Kidney (tissue), 14 donors: ENCODE measurements around the gene IPP. TPM values are rescaled to one million over a fixed set of nuclear protein-coding genes. Genes with fewer than 3 reads are reported as not detected.

Experiments
- DNase-seq, 5 donors: peaks; one replicate each; pipeline ENCODE4 v3.0.0-alpha.2; 2013 to 2020
- FAIRE-seq: peaks from 2 replicates; lab custom pipeline; 2012; peaks lifted over from hg19 to GRCh38; lab: Jason Lieb, UNC
- H3K27ac ChIP-seq, 2 donors: one replicate each; pipeline ENCODE4 v1.7.0; 2013; ENCODE audit warnings: low read depth in 2 of 2, low read length in 2 of 2, inconsistent platforms in 1 of 2
- H3K27me3 ChIP-seq: one replicate; pipeline ENCODE4 v1.7.1; 2013; ENCODE audit warnings: low read length, inconsistent platforms; ENCODE audit not compliant: control insufficient read depth, insufficient read depth
- H3K36me3 ChIP-seq, 3 donors: one replicate each; pipeline versions ENCODE4 v1.7.0 to v1.7.1; 2013; ENCODE audit warnings: low read length in 3 of 3, control low read depth in 1 of 3, inconsistent platforms in 1 of 3; ENCODE audit not compliant: insufficient read depth in 3 of 3, control insufficient read depth in 2 of 3
- H3K4me1 ChIP-seq, 3 donors: one replicate each; pipeline versions ENCODE4 v1.7.0 to v1.7.1; 2013; ENCODE audit warnings: low read length in 3 of 3, inconsistent platforms in 1 of 3, low read depth in 1 of 3; ENCODE audit not compliant: control insufficient read depth in 2 of 3, insufficient read depth in 2 of 3
- H3K4me3 ChIP-seq, 3 donors: one replicate each; pipeline versions ENCODE4 v1.7.0 to v1.8.1; 2013; ENCODE audit warnings: low read length in 3 of 3, control low read depth in 1 of 3, inconsistent platforms in 1 of 3
- H3K9ac ChIP-seq, 3 donors: one replicate each; pipeline versions ENCODE4 v1.7.0 to v1.7.1; 2013; ENCODE audit warnings: low read length in 3 of 3, control low read depth in 1 of 3, inconsistent platforms in 1 of 3
- H3K9me3 ChIP-seq, 3 donors: one replicate each; pipeline versions ENCODE4 v1.7.0 to v1.7.1; 2013; ENCODE audit warnings: low read length in 3 of 3, control low read depth in 1 of 3, inconsistent platforms in 1 of 3; ENCODE audit not compliant: control insufficient read depth in 2 of 3, insufficient read depth in 1 of 3
- CTCF ChIP-seq: IDR thresholded peaks from 3 replicates; pipeline ENCODE4 v1.5.1; 2012; ENCODE audit warnings: mild to moderate bottlenecking, moderate library complexity, borderline replicate concordance; ENCODE audit not compliant: insufficient read depth; ENCODE audit errors: extremely low read depth
- intact Hi-C: fragments of 100-400 bp; cut with DNase I; formaldehyde crosslinking; loops from one replicate; pipeline ENCODE4 v1.11.1; 2022
- polyA plus RNA-seq: library from polyadenylated mRNA; stranded (reverse); fragments of 350-450 nt; fragmentation: Illumina TruSeq; extraction: RNeasy Lipid Tissue Mini Kit (QIAGEN cat#74804); gene quantifications from one replicate; pipeline ENCODE4 v1.2.3, GENCODE V29; 2014; ENCODE audit warnings: low read depth, low replicate concordance; ENCODE audit not compliant: insufficient read depth
- total RNA-seq: library from RNA; stranded (reverse); fragmentation: NEBNext Ultra II Directional; extraction: Animal tissue kit (Norgen Biotek cat#: 25700); gene quantifications from one replicate; pipeline ENCODE4 v1.2.1, GENCODE V29; 2021
- donor health status: control.
- donor health status: control.
- donor health status: control.
- donor health status: control.
- donor health status: control.
- donor health status: DM: yes; HTN: yes; CAD: no.
- donor health status: Normal renal cell carcinoma (clear cell type).

The IPP gene
- total and polyA plus RNA-seq, 2 donors from 2014 or later: 6.3 to 20.0 TPM

- H3K9ac ChIP-seq: no peak overlapping the region
- no peaks in the 10 kb centered on the region for H3K4me1 ChIP-seq
- H3K9me3 ChIP-seq: no peaks in the 10 kb centered on the region
- FAIRE-seq (no peak), DNase-seq (no peak)
- intact Hi-C loops: no loop called here
- H3K27ac ChIP-seq: no peak overlapping the region
- H3K27me3 ChIP-seq: no peaks in the 10 kb centered on the region
- no peak for TF ChIP-seq CTCF
- H3K4me3 ChIP-seq: no peak overlapping the region
- no peaks in the 10 kb centered on the region for H3K36me3 ChIP-seq
These were observed 11.8 kb upstream of the IPP start for GRCh38 chr1:45762291-45762690.

GRCh38 chr1:45755697-45756096 lies 5.2 kb upstream of the IPP start:
- intact Hi-C loops: no loop called here
- no peaks in the 10 kb centered on the region for H3K36me3 ChIP-seq

GRCh38 chr1:45753248-45754037 lies 3.0 kb upstream of the IPP start:
- Histone ChIP-seq H3K4me3 (no peak overlapping the region), H3K9ac (no peak overlapping the region), H3K4me1 (peaks cover 0 to 3% (median 0%) of the 10 kb centered on the region in 3 donors), H3K9me3 (peaks cover 0 to 6% (median 0%) of the 10 kb centered on the region in 3 donors), H3K27ac (no peak overlapping the region), H3K27me3 (no peaks in the 10 kb centered on the region), H3K36me3 (no peaks in the 10 kb centered on the region)
- DNase-seq: no peak
- intact Hi-C loops: no loop called here
- TF ChIP-seq CTCF: no peak
- no peak for FAIRE-seq

More at GRCh38 chr1:45755697-45756096, 5.2 kb upstream of the IPP start:
- Histone ChIP-seq H3K27me3 (no peaks in the 10 kb centered on the region), H3K9ac (no peak overlapping the region), H3K4me3 (no peak overlapping the region), H3K4me1 (no peaks in the 10 kb centered on the region), H3K9me3 (peaks cover 0 to 6% (median 0%) of the 10 kb centered on the region in 3 donors), H3K27ac (no peak overlapping the region)
- no peak for TF ChIP-seq CTCF
- FAIRE-seq (no peak), DNase-seq (no peak)
